Transverse colon (tissue), 4 donors: ENCODE measurements around the gene ANO1.

ENCODE experiments used
- EP300 ChIP-seq: sonication (generic); formaldehyde crosslinking; IDR thresholded peaks from one replicate; pipeline ENCODE4 v1.6.1; 2017; ENCODE audit warnings: antibody characterized with exemption, low read depth
- POLR2AphosphoS5 ChIP-seq, 3 donors: sonication (generic); formaldehyde crosslinking; IDR thresholded peaks; one replicate each; pipeline ENCODE4 v1.6.1; 2016; ENCODE audit warnings: antibody characterized with exemption in 3 of 3
- TF ChIP-seq, protein P1 (sequence below), 5 experiments: fragments of 200-600 bp in 3 of 5; fragments of 450-650 bp in 2 of 5; sonication (generic) in 3 of 5; IDR thresholded peaks; 1 replicate in 2 of 5; 2 replicates in 3 of 5; pipeline ENCODE4 v1.5.1; 2016 to 2017; ENCODE audit warnings: antibody characterized with exemption in 5 of 5, inconsistent platforms in 3 of 5, mild to moderate bottlenecking in 2 of 5, moderate library complexity in 1 of 5

DNA sequence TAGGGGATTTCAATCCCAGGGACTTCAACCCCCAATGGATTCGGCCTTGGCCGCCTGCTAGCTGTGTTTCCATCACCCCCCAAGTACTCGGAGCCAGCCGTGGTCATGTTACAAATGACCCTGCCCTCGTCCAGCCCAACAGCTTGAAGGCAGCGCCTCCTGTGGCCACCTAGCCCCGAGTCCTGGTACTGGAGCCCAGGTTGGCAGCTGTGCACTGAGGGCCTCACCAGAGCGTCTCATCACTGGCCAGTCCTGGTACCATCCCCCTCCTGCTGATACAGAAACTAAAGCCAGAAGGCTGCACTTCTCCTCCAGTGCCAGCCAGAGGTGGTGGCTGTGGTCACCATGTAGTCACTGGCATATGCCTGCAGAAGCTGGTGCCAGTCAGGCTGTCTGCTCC is 80.1 kb downstream of the ANO1 start:
- TF ChIP-seq, protein P1, sequence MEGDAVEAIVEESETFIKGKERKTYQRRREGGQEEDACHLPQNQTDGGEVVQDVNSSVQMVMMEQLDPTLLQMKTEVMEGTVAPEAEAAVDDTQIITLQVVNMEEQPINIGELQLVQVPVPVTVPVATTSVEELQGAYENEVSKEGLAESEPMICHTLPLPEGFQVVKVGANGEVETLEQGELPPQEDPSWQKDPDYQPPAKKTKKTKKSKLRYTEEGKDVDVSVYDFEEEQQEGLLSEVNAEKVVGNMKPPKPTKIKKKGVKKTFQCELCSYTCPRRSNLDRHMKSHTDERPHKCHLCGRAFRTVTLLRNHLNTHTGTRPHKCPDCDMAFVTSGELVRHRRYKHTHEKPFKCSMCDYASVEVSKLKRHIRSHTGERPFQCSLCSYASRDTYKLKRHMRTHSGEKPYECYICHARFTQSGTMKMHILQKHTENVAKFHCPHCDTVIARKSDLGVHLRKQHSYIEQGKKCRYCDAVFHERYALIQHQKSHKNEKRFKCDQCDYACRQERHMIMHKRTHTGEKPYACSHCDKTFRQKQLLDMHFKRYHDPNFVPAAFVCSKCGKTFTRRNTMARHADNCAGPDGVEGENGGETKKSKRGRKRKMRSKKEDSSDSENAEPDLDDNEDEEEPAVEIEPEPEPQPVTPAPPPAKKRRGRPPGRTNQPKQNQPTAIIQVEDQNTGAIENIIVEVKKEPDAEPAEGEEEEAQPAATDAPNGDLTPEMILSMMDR (IDR thresholded peaks at IDR 0.05): no peak
- TF ChIP-seq POLR2AphosphoS5 (IDR thresholded peaks at IDR 0.05) (no peak), EP300 (no peak)
